ENCODE measurements around the gene AP2B1. TPM values are rescaled to one million over a fixed set of nuclear protein-coding genes. Genes with fewer than 3 reads are reported as not detected.

AP2B1 gene
- total RNA-seq, 2 donors from 2014 or later = 220 to 274 TPM

- intact Hi-C loops (cut with DNase I) = no loop called here
- no peak overlapping the region for H3K27ac ChIP-seq
- H3K9ac ChIP-seq (ENCODE audit: low read depth in 2 of 2, low read length in 2 of 2) = no peak overlapping the region
Observed at GRCh38 chr17:35705705-35706104, 118.6 kb downstream of the AP2B1 start.

GRCh38 chr17:35708149-35708548, 121.0 kb downstream of the AP2B1 start:
- H3K27me3 ChIP-seq = no peaks in the 10 kb centered on the region
- H3K9me3 ChIP-seq = no peaks in the 10 kb centered on the region
- no peaks in the 10 kb centered on the region for H3K4me1 ChIP-seq
- H3K9ac ChIP-seq (ENCODE audit: low read depth in 2 of 2, low read length in 2 of 2) = no peak overlapping the region
- intact Hi-C loops (cut with DNase I) = no loop called here
- DNase-seq = no peak
- H3K27ac ChIP-seq = no peak overlapping the region
- no peak for TF ChIP-seq CTCF (IDR thresholded peaks at IDR 0.05)
- peaks cover 16% of the 10 kb centered on the region for H3K36me3 ChIP-seq
- H3K4me3 ChIP-seq = no peak overlapping the region

More at GRCh38 chr17:35705705-35706104, 118.6 kb downstream of the AP2B1 start:
- H3K4me3 ChIP-seq = no peak overlapping the region
- DNase-seq = no peak
- H3K27me3 ChIP-seq = no peaks in the 10 kb centered on the region
- H3K4me1 ChIP-seq = no peaks in the 10 kb centered on the region
- TF ChIP-seq CTCF (IDR thresholded peaks at IDR 0.05) = no peak
- H3K36me3 ChIP-seq = peaks cover 12% of the 10 kb centered on the region
- no peaks in the 10 kb centered on the region for H3K9me3 ChIP-seq

- intact Hi-C loops (cut with DNase I) = no loop called here
- TF ChIP-seq CTCF (IDR thresholded peaks at IDR 0.05) = no peak
- Histone ChIP-seq H3K27ac (no peak overlapping the region), H3K36me3 (peaks cover 16% of the 10 kb centered on the region), H3K4me1 (no peaks in the 10 kb centered on the region), H3K9me3 (no peaks in the 10 kb centered on the region), H3K4me3 (no peak overlapping the region), H3K9ac (ENCODE audit: low read depth in 2 of 2, low read length in 2 of 2) (no peak overlapping the region), H3K27me3 (no peaks in the 10 kb centered on the region)
- DNase-seq = no peak
Observed at GRCh38 chr17:35708951-35709350, 121.8 kb downstream of the AP2B1 start.

GRCh38 chr17:35709874-35710273, 122.8 kb downstream of the AP2B1 start:
- Histone ChIP-seq H3K9ac (ENCODE audit: low read depth in 2 of 2, low read length in 2 of 2) (no peak overlapping the region), H3K9me3 (no peaks in the 10 kb centered on the region), H3K27ac (no peak overlapping the region), H3K4me1 (no peaks in the 10 kb centered on the region), H3K4me3 (no peak overlapping the region), H3K36me3 (peaks cover 16% of the 10 kb centered on the region), H3K27me3 (no peaks in the 10 kb centered on the region)
- intact Hi-C loops (cut with DNase I) = no loop called here
- no peak for DNase-seq
- TF ChIP-seq CTCF (IDR thresholded peaks at IDR 0.05) = no peak

- TF ChIP-seq CTCF (IDR thresholded peaks at IDR 0.05) = no peak
- Histone ChIP-seq H3K36me3 (peaks cover 22% of the 10 kb centered on the region), H3K9me3 (no peaks in the 10 kb centered on the region), H3K4me1 (no peaks in the 10 kb centered on the region), H3K27me3 (no peaks in the 10 kb centered on the region), H3K9ac (ENCODE audit: low read depth in 2 of 2, low read length in 2 of 2) (no peak overlapping the region), H3K27ac (no peak overlapping the region), H3K4me3 (no peak overlapping the region)
- DNase-seq = no peak
- intact Hi-C loops (cut with DNase I) = no loop called here
Observed at GRCh38 chr17:35710950-35711349, 123.8 kb downstream of the AP2B1 start.
